SK-N-DZ (cell line): Measurements from ENCODE around the gene CASK. TPM values are rescaled to one million over a fixed set of nuclear protein-coding genes. Genes with fewer than 3 reads are reported as not detected.

ENCODE experiments used
- DNase-seq: peaks from one replicate; pipeline ENCODE4 v3.0.0-alpha.2; 2015; ENCODE audit warnings: low spot score
- polyA plus RNA-seq, 2 experiments: library from polyadenylated mRNA; depleted of rRNA; stranded (reverse); fragments of >200 nt; gene quantifications; 2 replicates each; pipeline ENCODE4 v1.2.3, GENCODE V29; 2014

Gene CASK, protein sequence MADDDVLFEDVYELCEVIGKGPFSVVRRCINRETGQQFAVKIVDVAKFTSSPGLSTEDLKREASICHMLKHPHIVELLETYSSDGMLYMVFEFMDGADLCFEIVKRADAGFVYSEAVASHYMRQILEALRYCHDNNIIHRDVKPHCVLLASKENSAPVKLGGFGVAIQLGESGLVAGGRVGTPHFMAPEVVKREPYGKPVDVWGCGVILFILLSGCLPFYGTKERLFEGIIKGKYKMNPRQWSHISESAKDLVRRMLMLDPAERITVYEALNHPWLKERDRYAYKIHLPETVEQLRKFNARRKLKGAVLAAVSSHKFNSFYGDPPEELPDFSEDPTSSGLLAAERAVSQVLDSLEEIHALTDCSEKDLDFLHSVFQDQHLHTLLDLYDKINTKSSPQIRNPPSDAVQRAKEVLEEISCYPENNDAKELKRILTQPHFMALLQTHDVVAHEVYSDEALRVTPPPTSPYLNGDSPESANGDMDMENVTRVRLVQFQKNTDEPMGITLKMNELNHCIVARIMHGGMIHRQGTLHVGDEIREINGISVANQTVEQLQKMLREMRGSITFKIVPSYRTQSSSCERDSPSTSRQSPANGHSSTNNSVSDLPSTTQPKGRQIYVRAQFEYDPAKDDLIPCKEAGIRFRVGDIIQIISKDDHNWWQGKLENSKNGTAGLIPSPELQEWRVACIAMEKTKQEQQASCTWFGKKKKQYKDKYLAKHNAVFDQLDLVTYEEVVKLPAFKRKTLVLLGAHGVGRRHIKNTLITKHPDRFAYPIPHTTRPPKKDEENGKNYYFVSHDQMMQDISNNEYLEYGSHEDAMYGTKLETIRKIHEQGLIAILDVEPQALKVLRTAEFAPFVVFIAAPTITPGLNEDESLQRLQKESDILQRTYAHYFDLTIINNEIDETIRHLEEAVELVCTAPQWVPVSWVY
- 20.8 and 37.0 TPM in 2 replicates for polyA plus RNA-seq (2014; cell fraction: cytosol; rRNA removed)
- 16.3 and 30.5 TPM in 2 replicates for polyA plus RNA-seq (2014; cell fraction: nucleus; rRNA removed)

DNA sequence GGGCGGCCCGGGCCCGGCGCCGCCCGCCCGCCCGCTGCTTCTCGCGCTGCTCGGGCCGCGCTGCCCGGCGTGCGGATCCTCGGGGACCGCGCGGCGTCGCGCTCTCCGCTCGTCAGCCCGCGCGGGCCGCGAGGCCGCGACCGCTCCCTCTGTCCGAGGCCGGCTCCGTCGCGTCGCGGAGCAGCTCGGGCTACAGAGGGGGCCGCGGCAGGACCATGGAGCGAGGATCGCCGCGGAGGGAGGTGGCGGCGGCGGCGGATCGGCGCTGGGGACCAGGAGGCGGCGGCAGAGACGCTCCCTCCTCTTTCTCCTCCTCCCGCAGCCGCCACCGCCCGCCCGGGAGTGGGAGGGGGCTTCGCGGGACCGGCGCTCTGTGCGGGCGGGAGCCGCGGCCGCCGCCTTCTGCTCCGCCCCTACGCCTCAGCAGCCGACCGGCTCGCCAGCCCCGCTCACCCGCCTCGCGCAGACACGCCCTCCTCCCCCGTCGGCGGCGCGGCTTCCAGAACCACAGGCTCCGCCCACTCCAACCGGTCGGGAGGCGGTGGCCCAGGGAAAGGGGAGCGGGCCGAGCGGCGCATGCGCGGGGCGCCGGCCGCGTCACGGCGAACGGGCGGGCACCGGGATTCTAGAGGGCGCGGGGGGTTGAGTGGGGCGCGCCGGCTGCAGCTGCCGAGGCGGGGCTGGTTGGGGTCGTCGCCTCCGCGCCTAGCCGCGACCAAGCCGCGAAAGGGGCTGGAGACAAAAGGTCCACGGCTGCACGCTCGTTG lies at the start of gene CASK:
TSS of gene CASK (minus strand) at position 344 of the 767 bp plus-strand sequence. CDS start 566 bp downstream, outside the sequence.
- peak; percentile 89 for DNase-seq

DNA sequence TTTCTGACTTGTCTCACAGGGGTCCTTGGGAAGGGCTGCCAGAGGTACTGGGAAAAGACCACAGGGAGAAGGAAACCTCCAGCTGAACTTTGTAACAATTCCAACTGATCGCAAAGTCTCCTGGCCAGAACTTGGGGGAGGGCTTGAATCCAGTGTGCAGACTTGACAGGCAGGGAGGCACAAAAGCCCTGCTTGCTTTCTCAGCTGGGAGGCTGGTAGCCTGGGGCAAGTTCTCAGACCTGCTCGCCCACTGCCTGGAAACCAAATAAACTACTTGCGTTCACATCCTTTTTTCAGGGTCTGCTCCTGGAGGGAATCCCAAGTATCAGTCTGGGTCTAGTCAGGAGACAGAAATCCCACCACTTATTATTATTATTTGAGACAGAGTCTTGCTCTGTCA lies 48.0 kb upstream of the CASK start:
- DNase-seq: no peak

DNA sequence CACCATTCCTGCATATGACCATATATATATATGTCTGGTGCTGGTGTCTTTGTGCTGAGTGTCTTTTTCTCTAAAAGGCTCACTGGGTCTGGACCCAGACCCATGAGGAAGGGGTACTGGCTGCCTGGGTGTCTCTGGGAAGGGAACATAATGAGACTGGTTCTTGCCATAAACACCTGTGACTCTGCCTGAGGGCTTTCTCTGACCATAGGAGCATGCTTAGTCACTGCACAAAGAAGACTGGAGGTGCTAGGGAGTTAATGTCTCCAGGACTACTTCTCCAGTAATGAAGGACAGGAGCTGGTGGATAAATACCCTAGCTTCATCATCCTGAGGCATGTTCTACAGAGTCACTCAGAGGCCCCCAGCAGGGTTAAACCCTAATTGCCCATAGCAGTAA lies 47.1 kb upstream of the CASK start:
- DNase-seq: no peak

DNA sequence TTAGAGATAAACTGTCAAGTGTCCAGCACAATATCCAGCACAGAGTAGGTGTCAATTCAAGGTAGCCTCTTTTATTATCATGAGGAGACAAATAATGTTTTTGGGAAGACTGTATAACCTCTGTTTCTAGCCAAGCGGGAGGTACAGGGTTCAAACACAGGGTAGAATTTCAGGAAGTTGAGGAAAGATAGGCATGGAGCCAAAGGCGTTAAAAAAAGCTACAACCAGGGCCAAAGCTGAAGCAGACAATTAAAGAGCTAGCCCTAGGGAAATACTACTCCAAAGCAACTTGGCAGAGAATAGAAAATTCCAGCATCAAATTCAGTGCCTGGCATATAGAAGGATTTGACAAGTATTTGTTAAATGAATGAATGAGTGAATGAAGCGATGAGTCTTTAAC lies 40.0 kb upstream of the CASK start:
- no peak for DNase-seq

DNA sequence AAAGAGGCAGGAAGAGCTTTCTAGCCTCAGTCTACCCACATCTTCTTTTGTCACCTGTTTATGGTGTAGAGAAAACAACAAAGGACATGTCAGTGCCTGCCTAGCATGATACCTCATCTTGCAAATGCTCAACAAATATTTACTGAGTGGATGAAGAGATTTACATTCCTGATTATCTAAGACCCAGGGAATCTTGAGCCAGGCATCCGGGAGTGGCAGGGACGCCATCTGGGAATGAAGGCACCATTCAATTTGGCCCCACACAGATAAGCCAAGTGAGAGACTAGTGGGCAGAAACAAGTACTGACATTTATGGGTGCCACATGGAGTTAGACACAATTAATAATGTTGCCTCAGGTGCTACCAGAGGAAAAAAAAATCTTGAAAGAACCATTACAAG lies 36.8 kb upstream of the CASK start:
- no peak for DNase-seq

DNA sequence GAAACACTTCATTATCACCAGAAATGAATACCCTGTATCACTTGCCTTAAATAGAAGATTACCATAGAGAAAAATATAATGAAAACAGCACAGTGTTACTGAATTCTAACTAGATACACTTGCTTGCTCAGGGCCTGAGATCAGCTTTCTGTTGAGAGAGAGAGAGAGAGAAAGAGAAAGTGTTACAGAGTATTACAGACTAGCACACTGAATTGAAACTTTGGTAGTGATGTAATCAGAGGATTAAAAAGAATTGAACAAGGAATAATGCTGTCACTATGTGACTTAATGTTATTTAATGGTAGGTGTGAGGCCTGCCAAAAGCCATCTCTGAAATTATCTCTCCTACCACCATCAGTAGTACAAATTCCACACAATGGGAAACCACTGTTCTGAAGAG lies 35.5 kb upstream of the CASK start:
- DNase-seq: no peak

DNA sequence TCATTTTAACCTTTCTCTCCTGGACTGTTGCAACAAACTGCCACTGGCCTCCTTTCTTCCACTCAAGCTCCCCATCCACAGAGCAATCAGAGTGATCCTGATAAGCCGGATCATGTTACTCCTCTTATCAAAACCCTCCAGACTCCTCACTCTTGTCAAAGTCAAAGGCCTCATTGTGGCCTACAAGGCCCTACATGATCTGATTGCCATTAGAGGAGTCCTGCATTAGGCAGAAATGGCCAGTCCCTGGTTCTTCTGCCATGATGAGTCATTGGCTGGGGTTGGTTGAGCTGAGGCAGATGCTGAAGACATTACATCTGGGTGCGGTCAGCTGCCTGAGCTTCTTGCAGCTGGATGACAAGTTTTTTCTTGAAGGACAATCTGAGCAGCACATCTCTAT lies 32.7 kb upstream of the CASK start:
- DNase-seq: peak; percentile 37

DNA sequence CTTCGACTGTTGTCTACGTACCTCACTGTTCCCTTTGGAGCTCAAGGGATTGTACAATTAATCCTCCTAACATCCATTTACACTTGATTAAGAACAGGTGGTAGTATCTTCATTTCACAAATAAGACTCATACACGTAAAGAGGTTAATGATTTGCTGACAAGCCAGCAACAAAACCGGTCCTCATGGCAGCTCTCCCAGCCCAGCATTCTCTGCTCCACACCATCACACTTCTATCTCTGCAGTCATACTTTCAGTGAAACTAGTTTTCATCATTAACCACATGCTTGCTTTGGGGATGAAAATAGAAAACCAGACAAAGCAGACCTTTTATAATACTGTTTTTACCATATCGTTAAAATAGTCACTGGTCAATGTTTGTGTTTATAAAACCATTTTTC lies 28.7 kb upstream of the CASK start:
- DNase-seq: no peak

DNA sequence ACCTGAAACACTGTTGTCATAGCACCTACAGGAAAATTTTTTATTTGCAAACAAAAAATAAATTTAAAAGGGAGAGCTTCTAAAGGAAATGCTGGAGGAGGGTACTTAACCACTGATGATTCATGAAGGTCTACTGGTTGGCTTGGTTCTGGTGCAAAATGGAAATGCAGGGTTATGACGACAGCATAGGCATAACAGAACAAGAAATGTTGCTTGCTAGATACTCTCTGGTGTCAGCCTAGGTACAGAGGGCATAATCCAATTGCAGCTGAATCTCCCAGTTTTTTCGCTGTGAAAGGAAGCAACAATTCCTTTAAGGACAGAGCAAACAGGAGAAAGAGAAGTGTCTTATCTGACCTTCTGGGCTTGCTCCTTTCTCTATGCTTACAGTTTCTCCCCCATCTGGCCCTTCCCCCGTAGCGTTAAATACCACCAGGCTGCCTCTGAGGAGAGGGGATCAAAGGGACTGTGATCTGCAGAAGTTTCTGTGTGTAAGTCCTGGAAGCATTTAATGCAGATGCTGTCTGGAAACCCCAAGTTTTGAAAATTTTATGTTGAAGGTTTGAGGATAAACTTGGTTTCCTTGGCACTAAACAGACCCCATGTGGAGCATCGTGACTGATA lies 23.7 kb upstream of the CASK start:
- no peak for DNase-seq

DNA sequence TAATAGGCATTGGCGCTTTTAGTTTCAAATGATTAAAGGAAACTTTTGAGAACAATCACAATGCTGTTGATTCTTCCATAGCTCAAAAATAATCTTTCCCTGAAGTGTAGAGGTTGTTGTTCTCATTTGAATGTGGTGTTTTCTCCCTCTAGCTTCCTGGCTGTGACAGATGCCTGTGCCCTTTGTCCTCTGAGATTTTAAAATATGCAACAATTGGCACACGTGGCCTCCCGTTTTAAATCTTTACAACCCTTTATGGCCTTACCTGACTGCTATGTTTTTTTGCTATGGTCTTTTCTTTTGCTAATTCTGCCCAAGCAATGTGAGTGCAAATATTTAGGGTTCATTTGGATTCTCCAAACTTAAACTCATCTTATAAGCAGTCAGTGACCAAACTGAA lies 22.9 kb upstream of the CASK start:
- no peak for DNase-seq

DNA sequence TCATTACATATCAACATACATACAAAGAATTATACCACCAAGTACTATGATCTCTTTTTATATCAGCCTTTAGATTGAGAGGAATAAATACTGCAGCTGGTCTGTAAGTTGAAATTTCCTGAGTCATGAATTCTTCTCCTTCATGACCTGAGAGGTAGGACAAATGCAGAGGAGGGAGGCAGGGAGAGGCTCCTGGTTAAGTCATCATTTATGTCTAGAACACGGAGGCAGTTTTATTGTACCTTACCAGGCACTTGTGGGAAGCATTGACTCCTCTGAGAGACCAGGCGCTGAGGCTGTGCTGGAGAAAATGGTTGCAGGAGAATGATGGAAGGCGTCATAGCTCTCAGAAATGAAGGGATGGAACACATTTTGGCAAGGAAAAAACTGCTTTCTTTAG lies 12.5 kb upstream of the CASK start:
- DNase-seq: no peak

DNA sequence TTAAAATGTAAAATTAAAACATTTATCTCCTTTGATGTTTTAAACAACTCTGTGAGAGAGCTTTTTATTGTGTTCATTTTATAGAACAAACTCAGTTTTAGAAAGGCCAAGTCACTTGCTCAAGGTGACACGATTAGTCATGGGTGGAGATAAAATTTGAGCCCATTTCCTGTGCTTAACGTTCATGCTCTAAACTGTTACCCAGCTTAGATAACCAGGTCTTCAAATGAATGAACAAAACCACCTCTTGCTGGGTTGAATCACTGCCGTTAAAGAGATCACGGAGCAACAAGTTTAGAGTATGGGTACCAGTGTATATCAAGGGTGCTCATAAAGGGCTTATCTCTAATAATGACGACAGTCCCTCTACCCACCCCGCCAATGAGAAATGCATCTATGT lies 10.2 kb upstream of the CASK start:
- no peak for DNase-seq

DNA sequence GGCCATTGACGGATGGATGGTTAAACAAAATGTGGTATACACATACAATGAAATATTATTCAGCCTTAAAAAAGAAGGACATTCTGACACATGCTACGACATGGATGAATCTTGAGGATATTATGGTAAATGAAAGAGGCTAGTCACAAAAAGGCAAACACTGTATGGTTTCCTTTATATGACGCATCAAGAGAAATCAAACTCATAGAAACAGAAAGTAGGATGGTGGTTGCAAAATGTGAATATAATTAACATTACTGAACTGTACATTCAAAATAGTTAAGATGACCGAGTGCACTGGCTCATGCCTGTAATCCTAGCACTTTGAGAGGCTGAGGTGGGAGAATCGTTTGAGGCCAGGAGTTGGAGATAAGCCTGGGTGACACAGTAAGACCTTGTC lies 9.5 kb upstream of the CASK start:
- DNase-seq: no peak

DNA sequence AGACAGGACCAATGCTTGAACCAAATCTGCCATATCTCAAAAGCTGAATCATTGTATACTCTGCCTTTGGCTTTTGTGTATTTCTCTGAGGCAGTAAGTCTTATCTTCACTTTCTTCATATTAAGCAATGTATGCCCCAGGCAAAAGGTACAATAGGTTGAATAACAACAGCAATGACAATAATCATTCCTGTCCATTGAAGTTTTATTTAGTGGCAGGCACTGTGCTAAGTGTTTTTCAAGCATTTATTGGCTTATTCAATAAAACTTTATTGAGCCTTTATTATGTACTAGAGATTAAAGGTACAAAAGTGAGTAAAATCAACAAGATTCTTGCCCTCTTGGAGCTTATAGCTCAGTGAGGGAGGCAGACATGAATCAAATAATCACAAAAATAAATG lies 8.2 kb upstream of the CASK start:
- DNase-seq: no peak

DNA sequence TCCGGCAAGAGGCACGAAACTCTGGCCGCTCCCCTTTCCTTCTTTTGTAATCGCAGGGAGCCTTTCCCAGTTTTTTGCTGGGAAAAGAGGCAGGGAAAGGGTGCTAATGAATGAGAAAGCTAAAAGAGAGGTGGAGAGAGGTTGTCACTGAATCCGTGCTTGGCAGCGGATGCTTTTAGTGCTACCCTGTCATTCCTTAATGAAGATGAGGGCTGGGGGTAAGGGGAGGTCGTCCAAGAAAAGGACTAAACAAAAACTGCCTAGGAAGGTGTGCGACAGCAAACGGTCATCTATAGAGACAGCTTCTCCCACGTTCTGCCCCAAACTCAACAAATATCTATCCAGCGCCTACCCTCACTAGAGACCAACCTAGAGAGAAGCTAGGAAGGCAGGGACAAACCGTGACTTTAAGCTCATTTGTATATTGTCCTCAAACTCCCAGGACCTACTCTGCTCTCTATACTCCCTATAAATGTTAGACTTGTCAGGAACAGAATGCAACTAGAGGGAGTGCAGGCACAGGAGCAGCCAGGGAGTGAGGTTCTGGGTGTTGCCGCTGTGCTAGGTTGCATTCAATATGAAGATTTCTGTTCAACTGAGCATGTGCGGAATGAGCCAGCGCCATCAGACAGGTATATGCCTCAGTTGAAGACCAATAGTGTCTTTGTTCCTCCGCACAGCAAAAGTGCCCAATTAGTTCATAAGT lies 777 bp upstream of the CASK start:
- DNase-seq: peak; percentile 59

DNA sequence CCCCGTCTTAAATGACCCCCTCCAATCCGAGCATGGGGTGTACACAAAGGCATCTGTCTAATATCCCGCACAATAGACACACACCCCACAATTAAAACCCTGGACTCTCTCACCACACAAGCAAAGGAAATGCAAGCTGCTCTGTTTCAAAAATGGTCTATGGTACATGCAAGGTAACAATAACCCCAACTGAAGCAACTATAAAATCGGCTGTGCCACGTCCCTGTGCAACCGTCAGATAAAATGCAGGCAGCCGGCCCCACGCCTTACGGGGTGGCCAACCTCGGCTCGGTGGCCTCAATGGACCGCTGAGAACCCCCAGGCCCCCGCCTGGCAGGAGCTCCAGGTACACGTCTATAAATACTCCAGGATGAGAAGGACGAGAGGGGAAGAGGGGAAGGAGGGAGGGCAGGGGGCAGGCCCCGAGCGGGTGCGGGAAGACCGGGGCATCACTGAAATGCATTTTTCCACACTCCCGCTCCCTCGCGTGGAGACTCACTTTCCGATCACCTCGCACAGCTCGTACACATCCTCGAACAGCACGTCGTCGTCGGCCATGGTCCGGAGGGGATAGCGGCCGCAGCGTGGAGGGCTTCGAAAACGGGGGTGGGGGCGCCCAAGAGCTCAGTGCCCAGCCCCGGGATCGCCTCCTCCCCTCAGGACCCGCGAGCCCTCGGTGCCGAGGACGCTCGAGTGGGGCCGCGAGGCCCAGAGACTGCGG lies 763 bp downstream of the CASK start:
- DNase-seq: peak; percentile 35

DNA sequence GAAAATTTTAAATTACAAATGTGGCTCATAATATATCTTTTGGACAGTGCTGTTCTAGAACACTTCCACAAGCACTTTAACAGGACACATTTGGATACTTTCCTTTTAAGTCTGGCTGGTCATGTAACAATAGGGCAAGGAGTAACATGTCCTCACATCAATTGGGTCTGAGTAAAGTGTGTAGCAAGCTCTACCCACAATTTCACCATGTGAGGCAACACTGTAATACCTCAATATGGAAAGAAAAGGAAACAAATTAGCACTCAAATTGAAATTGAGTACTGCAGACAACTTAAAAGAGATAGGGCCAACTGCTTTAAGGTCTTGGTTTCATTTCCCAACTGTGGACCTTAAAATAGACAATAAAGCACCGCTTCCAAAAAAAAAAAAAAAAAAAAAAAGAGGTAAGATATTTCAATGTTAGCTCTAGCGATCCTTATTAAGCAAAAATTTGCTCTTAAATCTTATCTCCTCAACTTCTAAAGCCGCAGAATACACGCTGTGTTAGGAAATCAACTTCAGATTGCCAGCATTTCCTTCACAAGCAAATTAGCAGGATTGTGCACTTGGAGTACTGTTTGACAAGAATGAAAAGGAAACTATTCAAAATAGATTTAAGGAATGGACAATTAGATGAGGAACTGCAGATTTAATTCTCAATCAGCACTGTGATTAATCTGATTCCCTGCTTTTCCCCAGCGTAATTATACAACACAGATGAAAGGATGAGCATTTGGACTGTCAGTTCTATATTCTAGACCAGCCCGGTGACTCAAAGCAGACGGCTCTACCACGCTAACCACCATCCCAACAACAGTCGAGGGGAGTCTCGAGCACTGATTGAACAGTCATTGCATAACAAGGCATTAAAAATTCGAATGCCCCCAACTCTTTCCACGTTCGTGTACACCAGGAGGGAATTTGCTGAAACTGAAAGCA lies 1.6 kb downstream of the CASK start:
- peak; percentile 49 for DNase-seq

DNA sequence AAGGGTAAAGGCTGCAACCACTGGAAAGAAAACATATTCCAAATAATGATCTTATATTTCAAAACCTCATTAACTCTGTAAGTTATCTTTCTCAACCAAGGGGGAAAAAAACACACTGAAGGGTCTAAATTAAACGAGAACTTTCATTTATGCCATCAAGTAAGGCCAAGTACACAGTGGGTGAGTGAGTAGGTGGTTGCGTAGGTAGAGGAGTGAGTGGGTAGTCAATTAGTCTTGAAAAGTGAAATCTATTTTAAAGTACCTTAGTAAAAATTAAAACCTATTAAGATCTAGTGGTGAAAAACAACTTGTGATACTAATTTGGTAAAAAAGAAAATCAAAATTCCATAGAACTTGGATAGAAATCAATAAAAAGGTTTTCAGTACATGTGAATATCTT lies 3.5 kb downstream of the CASK start:
- DNase-seq: no peak

DNA sequence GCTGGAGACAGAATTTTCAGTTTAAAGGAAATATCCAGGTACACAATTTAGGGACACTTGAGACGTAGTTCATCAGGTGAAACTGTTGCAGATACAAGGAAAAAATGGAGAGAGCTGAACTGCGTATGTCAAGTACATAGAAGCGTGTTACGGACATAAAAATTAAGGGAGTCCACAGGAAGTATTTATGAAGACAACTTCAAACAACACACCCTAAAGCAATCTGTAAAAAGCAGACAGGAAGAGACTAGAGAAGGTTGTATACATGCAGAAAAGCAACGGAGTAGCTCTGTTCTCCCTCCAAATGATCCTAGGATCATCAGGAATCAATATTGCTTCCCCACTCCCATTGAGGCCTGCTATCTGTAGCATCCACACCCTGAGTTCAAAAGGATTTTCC lies 5.8 kb downstream of the CASK start:
- DNase-seq: no peak
